ENCODE data around the gene ARL2. TPM values are rescaled to one million over a fixed set of nuclear protein-coding genes. Genes with fewer than 3 reads are reported as not detected.
A peak's percentile ranks its signal among the peaks of the same experiment; 100 is the strongest.
"Not testable (repeated sequence)": the region's sequence is repeated elsewhere in the genome, so short reads cannot be mapped to it uniquely, and the experiment has no call there.

The ARL2 gene
- total RNA-seq, 2 experiments from 2014 or later, result 58.5 to 59.4 TPM

GRCh38 chr11:64994318-64994717 is 19.6 kb upstream of the ARL2 start:
- no peaks in the 10 kb centered on the region for H3K9me3 Mint-ChIP-seq
- DNase-seq, result no peak
- POLR2A ChIA-PET, result interaction anchor here (1.2 to 1.3 kb wide), 2 partner anchors 17 to 146 kb away, joined by 3 read pairs; no protein-coding TSS in a partner anchor
- H3K36me3 Mint-ChIP-seq (ENCODE audit: low read depth), result no peaks in the 10 kb centered on the region
- CTCF ChIA-PET, result no interaction called here
- no peak overlapping the region for H3K27ac Mint-ChIP-seq
- H3K4me1 Mint-ChIP-seq, result peaks cover 39% of the 10 kb centered on the region
- no peak overlapping the region for H3K4me3 Mint-ChIP-seq
- no peaks in the 10 kb centered on the region for H3K27me3 Mint-ChIP-seq

GRCh38 chr11:64996327-64996709 is 17.6 kb upstream of the ARL2 start:
- H3K27me3 Mint-ChIP-seq, result no peaks in the 10 kb centered on the region
- H3K9me3 Mint-ChIP-seq, result no peaks in the 10 kb centered on the region
- ChIA-PET CTCF (interaction anchor here (0.9 to 1.3 kb wide), 2 partner anchors 9 to 18 kb away, joined by 3 to 5 read pairs; partner anchors contain the start of gene ARL2), POLR2A (no interaction called here)
- DNase-seq, result no peak
- H3K4me3 Mint-ChIP-seq, result peak overlapping the region; percentile 11
- H3K36me3 Mint-ChIP-seq (ENCODE audit: low read depth), result no peaks in the 10 kb centered on the region
- peaks cover 35% of the 10 kb centered on the region for H3K4me1 Mint-ChIP-seq
- H3K27ac Mint-ChIP-seq, result no peak overlapping the region

- H3K27ac Mint-ChIP-seq, result peak within 1 kb of the TSS; percentile 1
Observed at GRCh38 chr11:64996710-64997380, 17.1 kb upstream of the ARL2 start, which contains the start of gene BATF2. BATF2 (minus strand) TSS chr11:64996971; CDS start chr11:64996914, 57 bp downstream.

GRCh38 chr11:64998141-64998540 is 15.8 kb upstream of the ARL2 start:
- ChIA-PET CTCF (interaction anchor here (0.9 to 2.2 kb wide), 6 partner anchors 15 to 220 kb away, joined by 3 to 21 read pairs (median 3); partner anchors contain the start of genes ARL2 and SF1), POLR2A (interaction anchor here (1.0 to 2.4 kb wide), 5 partner anchors 9 to 74 kb away, joined by 3 to 9 read pairs (median 5); partner anchors contain the start of genes ARL2, MAJIN, PPP2R5B and SAC3D1)
- H3K36me3 Mint-ChIP-seq (ENCODE audit: low read depth), result no peaks in the 10 kb centered on the region
- peak; percentile 27 for DNase-seq
- no peaks in the 10 kb centered on the region for H3K27me3 Mint-ChIP-seq
- H3K4me1 Mint-ChIP-seq, result peaks cover 35% of the 10 kb centered on the region
- H3K27ac Mint-ChIP-seq, result peak overlapping the region; percentile 85
- H3K4me3 Mint-ChIP-seq, result peak overlapping the region; percentile 63
- H3K9me3 Mint-ChIP-seq, result no peaks in the 10 kb centered on the region

More at GRCh38 chr11:64996710-64997380, 17.1 kb upstream of the ARL2 start, which contains the start of gene BATF2:
- no peaks in the 10 kb centered on the region for H3K9me3 Mint-ChIP-seq
- H3K27me3 Mint-ChIP-seq, result no peaks in the 10 kb centered on the region
- H3K4me1 Mint-ChIP-seq, result peaks cover 35% of the 10 kb centered on the region
- peak; percentile 25 for DNase-seq
- H3K36me3 Mint-ChIP-seq (ENCODE audit: low read depth), result no peaks in the 10 kb centered on the region
- POLR2A ChIA-PET, result interaction anchor here (0.9 kb wide), 1 partner anchor 16 kb away, joined by 3 read pairs; no protein-coding TSS in a partner anchor
- H3K4me3 Mint-ChIP-seq, result peak within 1 kb of the TSS; percentile 11
- CTCF ChIA-PET, result interaction anchor here (0.7 to 1.3 kb wide), 3 partner anchors 8 to 153 kb away, joined by 3 to 5 read pairs (median 3); partner anchors contain the start of genes ARL2 and CDC42BPG

- H3K4me1 Mint-ChIP-seq, result peaks cover 35% of the 10 kb centered on the region
- POLR2A ChIA-PET, result interaction anchor here (1.0 to 2.4 kb wide), 6 partner anchors 10 to 75 kb away, joined by 3 to 9 read pairs (median 4); partner anchors contain the start of genes ARL2, MAJIN, PPP2R5B and SAC3D1
Observed at GRCh38 chr11:64998690-64999431, 15.1 kb upstream of the ARL2 start.

GRCh38 chr11:64999478-64999877 is 14.5 kb upstream of the ARL2 start:
- ChIA-PET POLR2A (interaction anchor here (1.0 to 2.4 kb wide), 3 partner anchors 10 to 14 kb away, joined by 3 to 9 read pairs (median 5); partner anchors contain the start of gene ARL2), CTCF (interaction anchor here (1.3 to 2.2 kb wide), 3 partner anchors 14 to 152 kb away, joined by 3 to 21 read pairs (median 4); partner anchors contain the start of gene ARL2)
- H3K27me3 Mint-ChIP-seq, result no peaks in the 10 kb centered on the region
- no peaks in the 10 kb centered on the region for H3K36me3 Mint-ChIP-seq (ENCODE audit: low read depth)
- no peak overlapping the region for H3K4me3 Mint-ChIP-seq
- H3K4me1 Mint-ChIP-seq, result peaks cover 35% of the 10 kb centered on the region
- no peaks in the 10 kb centered on the region for H3K9me3 Mint-ChIP-seq
- peak overlapping the region; percentile 85 for H3K27ac Mint-ChIP-seq
- no peak for DNase-seq

More at GRCh38 chr11:64998690-64999431, 15.1 kb upstream of the ARL2 start:
- no peaks in the 10 kb centered on the region for H3K27me3 Mint-ChIP-seq
- CTCF ChIA-PET, result interaction anchor here (0.9 to 2.2 kb wide), 6 partner anchors 15 to 220 kb away, joined by 3 to 21 read pairs (median 3); partner anchors contain the start of genes ARL2 and SF1
- DNase-seq, result peak; percentile 33
- H3K36me3 Mint-ChIP-seq (ENCODE audit: low read depth), result no peaks in the 10 kb centered on the region
- H3K9me3 Mint-ChIP-seq, result no peaks in the 10 kb centered on the region
- H3K4me3 Mint-ChIP-seq, result peak overlapping the region; percentile 63
- H3K27ac Mint-ChIP-seq, result peak overlapping the region; percentile 85

GRCh38 chr11:65002706-65003105 is 11.3 kb upstream of the ARL2 start:
- POLR2A ChIA-PET, result interaction anchor here (1.1 to 1.4 kb wide), 2 partner anchors 10 to 12 kb away, joined by 3 to 5 read pairs; partner anchors contain the start of gene ARL2
- Mint-ChIP-seq H3K4me3 (no peak overlapping the region), H3K36me3 (ENCODE audit: low read depth) (no peaks in the 10 kb centered on the region), H3K4me1 (peaks cover 24% of the 10 kb centered on the region), H3K27ac (no peak overlapping the region), H3K27me3 (no peaks in the 10 kb centered on the region), H3K9me3 (no peaks in the 10 kb centered on the region)
- DNase-seq, result no peak
- CTCF ChIA-PET, result interaction anchor here (0.7 kb wide), 3 partner anchors 9 to 584 kb away, joined by 3 to 4 read pairs (median 3); no protein-coding TSS in a partner anchor

GRCh38 chr11:65003282-65003681 is 10.7 kb upstream of the ARL2 start:
- no peak for DNase-seq
- CTCF ChIA-PET, result interaction anchor here (0.7 kb wide), 2 partner anchors 9 to 77 kb away, joined by 3 to 4 read pairs; no protein-coding TSS in a partner anchor
- Mint-ChIP-seq H3K9me3 (no peaks in the 10 kb centered on the region), H3K4me1 (peaks cover 19% of the 10 kb centered on the region), H3K36me3 (ENCODE audit: low read depth) (no peaks in the 10 kb centered on the region), H3K4me3 (no peak overlapping the region), H3K27me3 (no peaks in the 10 kb centered on the region), H3K27ac (no peak overlapping the region)
- POLR2A ChIA-PET, result interaction anchor here (1.1 to 1.4 kb wide), 2 partner anchors 9 to 11 kb away, joined by 3 to 5 read pairs; partner anchors contain the start of gene ARL2

- H3K27ac Mint-ChIP-seq; H3K9me3 Mint-ChIP-seq; H3K36me3 Mint-ChIP-seq (ENCODE audit: low read depth); H3K27me3 Mint-ChIP-seq; DNase-seq; H3K4me3 Mint-ChIP-seq: not testable (repeated sequence)
- ChIA-PET CTCF (interaction anchor here (0.6 kb wide), 1 partner anchor 21 kb away, joined by 4 read pairs; no protein-coding TSS in a partner anchor), POLR2A (interaction anchor here (1.1 to 1.4 kb wide), 2 partner anchors 9 to 11 kb away, joined by 3 to 5 read pairs; partner anchors contain the start of gene ARL2)
- peaks cover 13% of the 10 kb centered on the region for H3K4me1 Mint-ChIP-seq
Observed at GRCh38 chr11:65003968-65004367, 10.0 kb upstream of the ARL2 start.

- POLR2A ChIA-PET, result no interaction called here
Observed at GRCh38 chr11:65008016-65008415, 5.9 kb upstream of the ARL2 start.

GRCh38 chr11:65008873-65009272 is 5.1 kb upstream of the ARL2 start:
- DNase-seq, result no peak
- ChIA-PET POLR2A (no interaction called here), CTCF (no interaction called here)
- Mint-ChIP-seq H3K27ac (no peak overlapping the region), H3K9me3 (no peaks in the 10 kb centered on the region), H3K36me3 (ENCODE audit: low read depth) (no peaks in the 10 kb centered on the region), H3K4me3 (no peak overlapping the region), H3K4me1 (peaks cover 12% of the 10 kb centered on the region), H3K27me3 (no peaks in the 10 kb centered on the region)

More at GRCh38 chr11:65008016-65008415, 5.9 kb upstream of the ARL2 start:
- CTCF ChIA-PET, result no interaction called here
- H3K27ac Mint-ChIP-seq, result no peak overlapping the region
- no peaks in the 10 kb centered on the region for H3K36me3 Mint-ChIP-seq (ENCODE audit: low read depth)
- H3K9me3 Mint-ChIP-seq, result no peaks in the 10 kb centered on the region
- peaks cover 5% of the 10 kb centered on the region for H3K4me1 Mint-ChIP-seq
- no peak overlapping the region for H3K4me3 Mint-ChIP-seq
- no peak for DNase-seq
- no peaks in the 10 kb centered on the region for H3K27me3 Mint-ChIP-seq

Data from activated CD4-positive, alpha-beta memory T cell treated with anti-CD3 and anti-CD28 coated beads, Interleukin-2, amount 10 ng/mL, durations not matched to agents 7 days and 5 days (primary cell).